ENCODE measurements around the gene TGM2.

TGM2 gene

DNA sequence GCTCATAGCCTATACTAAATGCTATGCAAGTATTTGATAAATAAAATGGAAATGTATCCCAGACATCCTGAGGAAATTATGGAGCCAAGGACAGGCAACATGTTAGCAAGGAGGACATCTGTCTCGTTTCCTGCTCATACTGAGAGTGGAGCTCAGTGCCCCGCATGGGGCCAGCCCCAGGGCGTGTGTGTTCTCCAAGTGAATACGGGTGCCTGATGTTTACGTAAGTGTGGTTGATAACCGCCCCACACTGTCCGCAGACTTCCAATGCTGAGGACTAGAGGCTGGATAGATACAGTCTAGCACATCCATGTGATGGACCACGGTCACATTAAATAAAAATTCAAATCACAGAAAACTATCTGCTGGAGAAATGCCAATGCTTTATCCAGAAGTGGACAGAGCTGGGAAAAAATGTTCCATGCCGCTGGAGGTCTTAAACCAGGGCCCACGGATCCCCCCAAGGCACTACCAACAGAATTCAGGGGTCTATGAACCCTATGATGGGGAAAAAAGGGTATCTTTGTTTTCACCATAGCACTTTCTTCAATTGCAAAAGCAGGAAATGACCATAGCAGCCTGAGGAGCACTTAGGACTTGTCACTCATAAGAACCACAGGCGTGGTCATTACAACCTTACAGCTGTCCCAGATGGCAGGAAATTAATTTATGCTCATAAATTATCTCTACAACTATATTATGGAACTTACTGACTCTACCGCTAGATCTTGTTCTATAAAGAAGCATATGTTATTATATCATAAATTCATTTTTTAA, 24.9 kb downstream of the TGM2 start:
- TF ChIP-seq, protein P1, sequence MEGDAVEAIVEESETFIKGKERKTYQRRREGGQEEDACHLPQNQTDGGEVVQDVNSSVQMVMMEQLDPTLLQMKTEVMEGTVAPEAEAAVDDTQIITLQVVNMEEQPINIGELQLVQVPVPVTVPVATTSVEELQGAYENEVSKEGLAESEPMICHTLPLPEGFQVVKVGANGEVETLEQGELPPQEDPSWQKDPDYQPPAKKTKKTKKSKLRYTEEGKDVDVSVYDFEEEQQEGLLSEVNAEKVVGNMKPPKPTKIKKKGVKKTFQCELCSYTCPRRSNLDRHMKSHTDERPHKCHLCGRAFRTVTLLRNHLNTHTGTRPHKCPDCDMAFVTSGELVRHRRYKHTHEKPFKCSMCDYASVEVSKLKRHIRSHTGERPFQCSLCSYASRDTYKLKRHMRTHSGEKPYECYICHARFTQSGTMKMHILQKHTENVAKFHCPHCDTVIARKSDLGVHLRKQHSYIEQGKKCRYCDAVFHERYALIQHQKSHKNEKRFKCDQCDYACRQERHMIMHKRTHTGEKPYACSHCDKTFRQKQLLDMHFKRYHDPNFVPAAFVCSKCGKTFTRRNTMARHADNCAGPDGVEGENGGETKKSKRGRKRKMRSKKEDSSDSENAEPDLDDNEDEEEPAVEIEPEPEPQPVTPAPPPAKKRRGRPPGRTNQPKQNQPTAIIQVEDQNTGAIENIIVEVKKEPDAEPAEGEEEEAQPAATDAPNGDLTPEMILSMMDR (IDR thresholded peaks at IDR 0.05) = no peak

DNA sequence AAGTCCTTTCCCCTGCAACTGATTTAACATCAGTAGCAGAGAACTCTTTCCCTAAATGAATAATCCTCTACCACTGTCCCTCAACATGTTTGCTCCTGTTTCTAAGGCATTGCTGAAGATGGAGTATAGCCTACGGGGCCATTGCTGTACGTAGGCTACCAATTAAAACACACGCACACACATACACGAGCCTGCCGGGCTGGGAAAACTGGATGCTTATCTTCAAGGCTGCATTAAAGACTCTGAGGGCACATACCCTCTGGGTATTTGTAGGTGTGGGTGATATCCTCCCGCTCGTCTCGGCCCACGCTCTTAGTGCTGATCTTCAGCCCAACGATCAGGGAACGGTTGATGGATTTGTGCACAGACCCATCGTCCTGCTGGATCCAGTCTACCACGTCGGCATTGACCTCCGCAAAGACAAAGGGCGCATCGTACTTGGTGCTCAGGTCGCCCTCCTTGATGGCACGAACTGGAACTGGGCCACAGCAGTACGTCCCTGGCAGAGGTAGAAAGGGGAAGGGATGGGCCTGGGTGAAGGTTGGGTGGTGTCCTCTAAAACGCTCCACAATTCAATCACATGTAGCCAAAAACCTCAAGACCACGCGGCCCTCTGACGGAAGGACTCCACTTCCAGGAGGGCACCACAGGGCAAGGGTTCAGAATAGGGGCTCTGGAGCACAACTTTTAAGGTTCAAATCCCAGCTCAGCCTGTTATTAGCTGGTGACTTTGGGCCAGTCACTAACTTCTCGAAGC, 25.7 kb downstream of the TGM2 start:
- TF ChIP-seq, protein P1 (IDR thresholded peaks at IDR 0.05) = no peak

DNA sequence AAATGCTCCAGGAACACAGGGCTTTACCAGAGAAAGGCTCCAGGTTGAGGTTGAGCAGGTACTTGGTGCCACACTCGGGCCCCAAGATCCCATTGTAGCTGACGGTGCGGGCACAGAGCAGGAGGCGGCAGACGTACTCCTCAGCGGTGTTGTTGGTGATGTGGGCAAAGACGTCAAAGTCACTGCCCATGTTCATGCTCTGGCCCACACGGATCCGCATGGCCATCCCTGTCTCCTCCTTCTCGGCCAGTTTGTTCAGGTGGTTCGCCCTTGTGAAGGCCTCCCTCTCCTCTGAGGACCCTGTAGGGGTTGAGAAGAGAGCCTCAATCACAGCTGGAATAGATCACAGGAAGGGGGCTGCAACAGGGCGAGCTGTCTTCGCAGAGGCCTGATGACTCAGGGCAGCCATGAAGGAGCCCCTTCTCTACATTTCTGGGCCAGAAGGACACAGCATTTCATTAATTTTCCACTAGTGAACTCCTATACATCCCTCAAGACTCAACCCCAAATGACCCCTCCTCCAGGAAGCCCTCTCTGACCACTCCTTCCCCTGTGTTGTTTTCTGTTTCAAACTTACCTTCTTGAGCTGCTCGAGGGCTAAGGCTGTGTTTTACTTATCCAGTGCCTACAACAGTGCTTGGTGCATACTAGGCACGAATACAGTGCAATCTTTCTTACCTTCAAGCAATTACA, 26.8 kb downstream of the TGM2 start:
- TF ChIP-seq, protein P1 (IDR thresholded peaks at IDR 0.05) = no peak

DNA sequence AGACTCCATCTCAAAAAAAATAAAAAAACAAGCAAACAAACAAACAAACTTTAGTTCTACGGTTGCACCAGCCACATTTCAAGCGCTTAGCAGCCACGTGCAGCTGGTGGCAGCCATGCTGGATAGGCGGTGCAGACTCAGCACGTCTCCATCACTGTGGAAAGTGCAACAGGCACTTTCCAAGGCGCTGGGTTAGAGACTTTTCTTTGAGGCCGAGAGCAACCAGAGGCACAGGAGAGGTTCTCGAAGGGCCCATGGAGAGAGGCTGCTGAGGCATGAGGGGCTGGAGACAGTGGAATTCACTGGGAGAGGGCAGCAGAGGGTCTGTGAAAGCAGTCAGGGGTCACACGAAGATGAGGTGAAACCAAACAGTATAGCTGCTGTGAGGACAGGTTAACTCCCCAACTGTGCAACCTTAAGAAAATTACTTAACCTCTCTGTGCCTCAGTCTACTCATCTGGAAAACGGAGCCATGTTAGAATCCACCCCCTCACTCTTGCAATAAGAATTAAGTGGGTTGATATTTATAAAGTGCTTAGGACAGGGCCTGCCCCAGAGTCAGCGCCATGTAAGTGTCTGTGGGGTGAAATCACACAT, 27.5 kb downstream of the TGM2 start:
- TF ChIP-seq, protein P1 (IDR thresholded peaks at IDR 0.05) = no peak

DNA sequence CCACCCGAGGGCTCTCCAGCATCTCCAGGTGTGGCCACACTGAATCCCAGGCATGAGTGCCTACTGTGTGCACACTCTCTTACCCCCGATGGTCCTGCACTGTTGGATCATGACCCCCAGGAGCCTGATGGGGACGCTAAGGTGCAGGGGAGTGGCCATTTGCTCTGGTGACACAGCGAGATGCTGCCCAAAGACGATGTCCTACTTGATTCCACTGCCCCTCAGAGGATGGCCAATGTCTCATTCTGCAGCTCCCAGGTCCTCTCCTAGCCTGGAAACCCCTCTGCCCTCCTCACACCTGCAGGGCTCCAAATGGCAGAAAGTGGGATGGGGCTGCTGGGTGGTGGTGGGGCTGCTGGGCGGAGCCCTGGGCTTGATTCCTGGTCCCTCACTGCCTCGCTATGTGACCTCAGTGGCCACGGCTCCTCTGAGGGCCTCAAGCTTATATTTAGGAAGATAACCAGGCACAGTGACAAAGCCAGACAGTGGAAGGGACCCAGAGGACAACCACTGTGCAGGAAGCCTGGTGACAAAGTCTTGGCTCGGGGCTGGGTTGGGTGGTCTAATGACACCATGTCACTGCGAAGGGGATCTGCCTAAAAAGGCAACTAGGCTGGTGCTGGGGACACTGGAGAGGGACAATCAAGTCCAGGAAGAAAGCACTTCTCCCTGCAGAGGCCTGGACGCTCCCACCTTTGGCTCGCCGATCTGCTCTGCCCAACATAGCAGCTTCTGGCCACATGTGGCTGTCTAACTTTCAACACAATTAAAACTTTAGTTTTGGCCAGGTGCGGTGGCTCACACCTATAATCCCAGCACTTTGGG, 28.4 kb downstream of the TGM2 start:
- TF ChIP-seq, protein P1 (IDR thresholded peaks at IDR 0.05) = no peak

DNA sequence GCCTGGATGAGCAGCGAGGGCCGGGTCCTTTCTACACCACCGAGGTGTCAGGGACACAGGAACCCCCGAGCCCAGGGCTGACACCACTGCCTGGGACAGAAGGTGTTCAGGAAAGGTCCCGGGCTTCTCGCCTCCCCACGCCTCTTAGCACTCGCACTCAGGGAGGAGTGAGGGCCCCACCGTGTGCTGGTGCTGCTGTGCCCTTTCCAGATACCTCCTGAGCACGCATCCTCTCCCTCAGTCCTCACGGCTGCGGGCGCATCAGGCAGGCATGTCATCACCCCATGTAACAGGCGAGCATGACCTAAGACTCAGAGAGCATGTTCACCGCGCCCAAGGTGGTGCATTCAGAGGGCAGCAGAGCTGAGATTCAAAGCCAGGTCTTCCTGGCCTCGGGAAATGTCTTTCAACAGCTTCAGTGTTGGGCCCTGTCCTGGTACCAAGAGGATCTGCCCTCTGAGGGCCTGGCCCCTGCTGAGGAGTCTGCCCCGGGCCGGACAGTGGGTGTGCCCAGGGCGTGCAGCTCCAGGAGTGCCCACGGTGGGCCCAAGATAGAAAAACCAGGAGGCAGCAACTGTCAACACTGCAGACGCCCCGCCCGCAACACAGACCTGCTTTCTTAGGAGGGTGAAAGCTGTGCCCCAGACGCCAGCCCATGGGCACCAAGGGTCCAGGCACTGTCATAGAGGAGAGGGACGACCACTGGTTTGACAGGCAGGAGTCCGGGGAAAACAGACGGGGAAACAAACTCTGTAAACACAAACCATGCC, 29.2 kb downstream of the TGM2 start:
- TF ChIP-seq, protein P1 (IDR thresholded peaks at IDR 0.05) = no peak
